ENCODE results near the gene C17orf75. TPM values are rescaled to one million over a fixed set of nuclear protein-coding genes. Genes with fewer than 3 reads are reported as not detected.

The C17orf75 gene
- total and polyA plus RNA-seq, 8 donors = 7.5 to 48.0 (median 14.8) TPM

DNA sequence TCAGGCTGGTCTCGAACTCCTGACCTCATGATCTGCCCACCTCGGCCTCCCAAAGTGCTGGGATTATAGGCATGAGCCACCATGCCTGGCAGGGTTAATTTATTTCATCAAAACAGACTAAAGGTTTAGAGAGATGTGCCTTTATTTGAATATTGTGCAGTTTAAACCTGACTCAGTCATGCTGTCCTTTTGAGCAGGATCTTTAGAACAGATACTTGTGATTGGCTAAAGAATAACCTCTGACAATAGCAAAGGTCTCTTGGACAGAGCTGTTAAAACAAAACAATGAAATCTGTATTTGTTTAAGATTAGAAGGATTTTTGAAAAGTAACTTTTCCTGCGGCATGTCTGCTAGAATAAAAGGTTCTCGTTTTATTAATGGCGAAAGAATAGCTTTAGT lies 44.0 kb upstream of the C17orf75 start:
- Histone ChIP-seq H3K4me3 (no peak overlapping the region), H3K36me3 (peaks cover 13 to 39% (median 34%) of the 10 kb centered on the region in 4 donors), H3K27me3 (no peaks in the 10 kb centered on the region), H3K9me3 (no peaks in the 10 kb centered on the region), H3K4me1 (peaks cover 0 to 17% (median 8%) of the 10 kb centered on the region in 4 donors), H3K27ac (no peak overlapping the region)
- DNase-seq = no peak
- WGBS, 5 donors = 37 to 61% (median 50%) methylated on average over 5 of the region's 5 CpGs
- intact Hi-C loops (cut with DNase I; ENCODE audit: low total_unique reads) = no loop called here
- TF ChIP-seq, protein P1, sequence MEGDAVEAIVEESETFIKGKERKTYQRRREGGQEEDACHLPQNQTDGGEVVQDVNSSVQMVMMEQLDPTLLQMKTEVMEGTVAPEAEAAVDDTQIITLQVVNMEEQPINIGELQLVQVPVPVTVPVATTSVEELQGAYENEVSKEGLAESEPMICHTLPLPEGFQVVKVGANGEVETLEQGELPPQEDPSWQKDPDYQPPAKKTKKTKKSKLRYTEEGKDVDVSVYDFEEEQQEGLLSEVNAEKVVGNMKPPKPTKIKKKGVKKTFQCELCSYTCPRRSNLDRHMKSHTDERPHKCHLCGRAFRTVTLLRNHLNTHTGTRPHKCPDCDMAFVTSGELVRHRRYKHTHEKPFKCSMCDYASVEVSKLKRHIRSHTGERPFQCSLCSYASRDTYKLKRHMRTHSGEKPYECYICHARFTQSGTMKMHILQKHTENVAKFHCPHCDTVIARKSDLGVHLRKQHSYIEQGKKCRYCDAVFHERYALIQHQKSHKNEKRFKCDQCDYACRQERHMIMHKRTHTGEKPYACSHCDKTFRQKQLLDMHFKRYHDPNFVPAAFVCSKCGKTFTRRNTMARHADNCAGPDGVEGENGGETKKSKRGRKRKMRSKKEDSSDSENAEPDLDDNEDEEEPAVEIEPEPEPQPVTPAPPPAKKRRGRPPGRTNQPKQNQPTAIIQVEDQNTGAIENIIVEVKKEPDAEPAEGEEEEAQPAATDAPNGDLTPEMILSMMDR (IDR thresholded peaks at IDR 0.05) = no peak
- TF ChIP-seq EP300 (IDR thresholded peaks at IDR 0.05) (no peak), POLR2A (IDR thresholded peaks at IDR 0.05) (no peak), POLR2AphosphoS5 (IDR thresholded peaks at IDR 0.05) (no peak)

- 55 to 64% (median 62%) methylated on average over 7 of the region's 7 CpGs for WGBS, 5 donors
- intact Hi-C loops (cut with DNase I; ENCODE audit: low total_unique reads) = no loop called here
- Histone ChIP-seq H3K27me3 (no peaks in the 10 kb centered on the region), H3K9me3 (no peaks in the 10 kb centered on the region), H3K4me1 (peaks cover 0 to 17% (median 8%) of the 10 kb centered on the region in 4 donors), H3K4me3 (no peak overlapping the region), H3K36me3 (peaks cover 14 to 48% (median 43%) of the 10 kb centered on the region in 4 donors), H3K27ac (no peak overlapping the region)
- DNase-seq = no peak
- TF ChIP-seq POLR2A (IDR thresholded peaks at IDR 0.05) = no peak
- no peak for TF ChIP-seq POLR2AphosphoS5 (IDR thresholded peaks at IDR 0.05)
- TF ChIP-seq, protein P1 (IDR thresholded peaks at IDR 0.05) = no peak
- TF ChIP-seq EP300 (IDR thresholded peaks at IDR 0.05) = no peak
Observed at GRCh38 chr17:32385121-32385520, 43.1 kb upstream of the C17orf75 start.

DNA sequence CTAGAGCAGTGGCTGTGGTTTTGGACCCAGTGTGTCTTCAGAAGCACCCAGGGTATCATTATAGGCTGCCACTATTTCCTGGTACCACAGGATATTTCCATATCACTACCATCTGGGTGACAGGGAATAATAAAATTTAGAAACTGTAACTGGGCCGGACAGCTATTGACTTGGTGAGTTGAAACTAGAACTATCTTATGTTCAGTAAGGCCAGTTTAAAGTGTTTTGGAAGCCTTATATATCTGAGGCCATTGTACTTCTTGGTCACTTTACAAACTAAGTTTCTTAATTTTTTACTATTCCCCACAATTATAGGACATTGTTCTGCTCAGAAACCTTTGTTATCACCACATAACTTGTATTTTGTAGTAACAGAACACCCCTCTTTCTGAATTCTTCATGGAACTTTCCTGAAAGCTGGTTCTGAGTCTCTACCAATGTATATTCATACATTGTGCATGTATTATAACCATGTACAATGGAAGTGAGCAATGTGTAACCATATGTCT lies 42.0 kb upstream of the C17orf75 start:
- no peak for DNase-seq
- H3K36me3 ChIP-seq = peaks cover 22 to 59% (median 53%) of the 10 kb centered on the region in 4 donors
- H3K9me3 ChIP-seq = no peaks in the 10 kb centered on the region
- H3K4me1 ChIP-seq = peaks cover 0 to 17% (median 8%) of the 10 kb centered on the region in 4 donors
- TF ChIP-seq POLR2AphosphoS5 (IDR thresholded peaks at IDR 0.05) = no peak
- TF ChIP-seq, protein P1 (IDR thresholded peaks at IDR 0.05) = no peak
- H3K27ac ChIP-seq = no peak overlapping the region
- 88 to 95% (median 90%) methylated on average over 1 of the region's 1 CpG for WGBS, 5 donors
- no peak overlapping the region for H3K4me3 ChIP-seq
- intact Hi-C loops (cut with DNase I; ENCODE audit: low total_unique reads) = no loop called here
- H3K27me3 ChIP-seq = no peaks in the 10 kb centered on the region

GRCh38 chr17:32382526-32383223 lies 40.7 kb upstream of the C17orf75 start:
- 94 to 99% (median 96%) methylated on average over 5 of the region's 5 CpGs for WGBS, 5 donors
- intact Hi-C loops (cut with DNase I; ENCODE audit: low total_unique reads) = no loop called here
- Histone ChIP-seq H3K27me3 (no peaks in the 10 kb centered on the region), H3K27ac (no peak overlapping the region), H3K36me3 (peaks cover 31 to 60% (median 57%) of the 10 kb centered on the region in 4 donors), H3K4me3 (no peak overlapping the region), H3K9me3 (no peaks in the 10 kb centered on the region), H3K4me1 (peaks cover 0 to 17% (median 8%) of the 10 kb centered on the region in 4 donors)
- no peak for DNase-seq
- TF ChIP-seq POLR2A (IDR thresholded peaks at IDR 0.05) (no peak), POLR2AphosphoS5 (IDR thresholded peaks at IDR 0.05) (no peak), EP300 (IDR thresholded peaks at IDR 0.05) (no peak)
- TF ChIP-seq, protein P1 (IDR thresholded peaks at IDR 0.05) = no peak
